MM.1S (cell line): ENCODE measurements around the gene CLCF1.

ENCODE experiments used
- DNase-seq: peaks from one replicate; pipeline ENCODE4 v3.0.0-alpha.2; 2015
- H2AFZ ChIP-seq: fragments of 300-600 bp; sonication (generic); 2 replicates; pipeline ENCODE4 v1.6.0; 2016; ENCODE audit warnings: antibody characterized with exemption, low read length
- H3F3A ChIP-seq: fragments of 300-600 bp; sonication (generic); 2 replicates; pipeline ENCODE4 v1.6.1; 2016; ENCODE audit warnings: mild to moderate bottlenecking, antibody characterized with exemption, low read length, moderate library complexity, mixed read lengths; ENCODE audit not compliant: insufficient read depth
- H3K27ac ChIP-seq: fragments of 300-600 bp; sonication (generic); 2 replicates; pipeline ENCODE4 v1.5.1; 2016; ENCODE audit warnings: mild to moderate bottlenecking, low read length
- H3K27me3 ChIP-seq: fragments of 300-600 bp; sonication (generic); replicated peaks from 2 replicates; pipeline ENCODE4 v1.6.0; 2016; ENCODE audit warnings: low read length; ENCODE audit not compliant: insufficient read depth
- H3K36me3 ChIP-seq: fragments of 300-600 bp; sonication (generic); replicated peaks from 2 replicates; pipeline ENCODE4 v1.6.1; 2016; ENCODE audit warnings: mild to moderate bottlenecking, low read length, mixed read lengths; ENCODE audit not compliant: insufficient read depth
- H3K4me1 ChIP-seq: fragments of 300-600 bp; sonication (generic); 2 replicates; pipeline ENCODE4 v1.6.1; 2016; ENCODE audit warnings: low read length, mixed read lengths
- H3K4me2 ChIP-seq: fragments of 300-600 bp; sonication (generic); 2 replicates; pipeline ENCODE4 v1.6.0; 2016; ENCODE audit warnings: low read depth, low read length
- H3K4me3 ChIP-seq: fragments of 300-600 bp; sonication (generic); 2 replicates; pipeline ENCODE4 v1.5.1; 2016; ENCODE audit warnings: low read length, mixed read lengths
- H3K79me2 ChIP-seq: fragments of 300-600 bp; sonication (generic); 2 replicates; pipeline ENCODE4 v1.6.1; 2016; ENCODE audit warnings: mixed run types, low read length, mixed read lengths
- H3K9ac ChIP-seq: fragments of 300-600 bp; sonication (generic); 2 replicates; pipeline ENCODE4 v1.6.1; 2016; ENCODE audit warnings: low read length, mixed read lengths
- H3K9me2 ChIP-seq: fragments of 300-600 bp; sonication (generic); replicated peaks from 2 replicates; pipeline ENCODE4 v1.6.1; 2016; ENCODE audit warnings: mild to moderate bottlenecking, low read length, mixed read lengths; ENCODE audit not compliant: insufficient read depth
- H3K9me3 ChIP-seq: fragments of 300-600 bp; sonication (generic); replicated peaks from 2 replicates; pipeline ENCODE4 v1.6.1; 2016; ENCODE audit warnings: mild to moderate bottlenecking, low read length, mixed read lengths; ENCODE audit not compliant: insufficient read depth
- H4K20me1 ChIP-seq: fragments of 300-600 bp; sonication (generic); 2 replicates; pipeline ENCODE4 v1.6.1; 2016; ENCODE audit warnings: mild to moderate bottlenecking, low read length, moderate library complexity, mixed read lengths; ENCODE audit not compliant: insufficient read depth
- EZH2 ChIP-seq: fragments of 300-600 bp; sonication (generic); optimal IDR thresholded peaks from 2 replicates; pipeline ENCODE3; 2017; ENCODE audit warnings: low read depth, mild to moderate bottlenecking, antibody characterized with exemption, low read length, mixed read lengths
- EZH2phosphoT487 ChIP-seq: fragments of 300-600 bp; sonication (generic); IDR thresholded peaks from 2 replicates; pipeline ENCODE4 v1.6.1; 2018; ENCODE audit warnings: antibody characterized with exemption, low read length
- TF ChIP-seq, protein P1 (sequence below): fragments of 300-600 bp; sonication (generic); IDR thresholded peaks from 2 replicates; pipeline ENCODE4 v1.5.1; 2016; ENCODE audit warnings: antibody characterized with exemption, low read length, mixed read lengths

The CLCF1 gene

DNA sequence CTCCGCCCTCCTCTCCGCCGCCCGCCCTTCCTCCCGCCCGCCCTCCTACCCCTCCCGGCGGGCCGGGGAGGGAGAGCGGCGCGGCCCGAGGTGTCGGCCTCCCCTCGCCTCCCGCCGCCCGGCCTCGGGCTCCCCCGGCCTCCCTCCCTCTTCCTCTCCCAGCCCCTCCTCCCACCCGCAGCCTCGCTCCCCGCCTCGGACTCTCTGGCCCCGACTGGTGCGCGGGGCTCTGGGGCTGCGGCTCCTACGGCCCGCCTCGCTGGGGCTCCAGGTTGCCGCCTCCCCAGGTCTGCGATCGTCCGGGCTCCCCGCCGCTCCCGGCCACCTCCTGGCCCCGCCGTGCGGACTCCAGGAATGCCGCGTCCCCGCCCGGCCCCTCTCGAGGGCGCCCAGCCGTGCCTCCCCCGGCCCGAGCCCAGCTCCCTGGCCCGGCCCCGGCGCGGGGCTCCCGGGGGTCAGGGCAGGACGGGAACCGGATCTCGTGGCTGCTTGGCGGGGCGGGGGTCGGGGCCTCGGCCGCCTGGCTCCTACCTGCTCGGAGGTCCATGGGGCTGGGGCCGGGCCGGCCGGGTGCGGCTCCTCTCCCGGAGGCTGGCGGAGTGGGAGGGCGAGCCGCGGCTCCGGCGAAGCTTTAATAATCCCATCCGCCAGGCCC lies at the start of gene CLCF1:
CLCF1 (minus strand) TSS at position 606 of the 655 bp plus-strand sequence; CDS start at position 547, 59 bp downstream.
- H3K27ac ChIP-seq, result peak within 1 kb of the TSS; percentile 34; the same call in 1 of the 2 replicates
- TF ChIP-seq EZH2phosphoT487 (no peak), EZH2 (no peak)
- TF ChIP-seq, protein P1, sequence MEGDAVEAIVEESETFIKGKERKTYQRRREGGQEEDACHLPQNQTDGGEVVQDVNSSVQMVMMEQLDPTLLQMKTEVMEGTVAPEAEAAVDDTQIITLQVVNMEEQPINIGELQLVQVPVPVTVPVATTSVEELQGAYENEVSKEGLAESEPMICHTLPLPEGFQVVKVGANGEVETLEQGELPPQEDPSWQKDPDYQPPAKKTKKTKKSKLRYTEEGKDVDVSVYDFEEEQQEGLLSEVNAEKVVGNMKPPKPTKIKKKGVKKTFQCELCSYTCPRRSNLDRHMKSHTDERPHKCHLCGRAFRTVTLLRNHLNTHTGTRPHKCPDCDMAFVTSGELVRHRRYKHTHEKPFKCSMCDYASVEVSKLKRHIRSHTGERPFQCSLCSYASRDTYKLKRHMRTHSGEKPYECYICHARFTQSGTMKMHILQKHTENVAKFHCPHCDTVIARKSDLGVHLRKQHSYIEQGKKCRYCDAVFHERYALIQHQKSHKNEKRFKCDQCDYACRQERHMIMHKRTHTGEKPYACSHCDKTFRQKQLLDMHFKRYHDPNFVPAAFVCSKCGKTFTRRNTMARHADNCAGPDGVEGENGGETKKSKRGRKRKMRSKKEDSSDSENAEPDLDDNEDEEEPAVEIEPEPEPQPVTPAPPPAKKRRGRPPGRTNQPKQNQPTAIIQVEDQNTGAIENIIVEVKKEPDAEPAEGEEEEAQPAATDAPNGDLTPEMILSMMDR, result no peak
- H3F3A ChIP-seq, result peaks cover 9% of the 10 kb centered on the region; the same call in 1 of the 2 replicates
- H3K27me3 ChIP-seq, result peaks cover 24% of the 10 kb centered on the region
- no peaks in the 10 kb centered on the region for H3K36me3 ChIP-seq
- H3K4me1 ChIP-seq, result peaks cover 4% of the 10 kb centered on the region; the same call in 1 of the 2 replicates
- peak within 1 kb of the TSS; percentile 81 for H3K4me2 ChIP-seq
- H4K20me1 ChIP-seq, result no peaks in the 10 kb centered on the region
- peak; percentile 73 for DNase-seq
- H3K4me3 ChIP-seq, result peak within 1 kb of the TSS; percentile 66
- H3K9me3 ChIP-seq, result no peaks in the 10 kb centered on the region
- H2AFZ ChIP-seq, result peak within 1 kb of the TSS; percentile 44
- peak within 1 kb of the TSS; percentile 64 for H3K9ac ChIP-seq
- H3K9me2 ChIP-seq, result no peaks in the 10 kb centered on the region
- H3K79me2 ChIP-seq, result no peaks in the 10 kb centered on the region

DNA sequence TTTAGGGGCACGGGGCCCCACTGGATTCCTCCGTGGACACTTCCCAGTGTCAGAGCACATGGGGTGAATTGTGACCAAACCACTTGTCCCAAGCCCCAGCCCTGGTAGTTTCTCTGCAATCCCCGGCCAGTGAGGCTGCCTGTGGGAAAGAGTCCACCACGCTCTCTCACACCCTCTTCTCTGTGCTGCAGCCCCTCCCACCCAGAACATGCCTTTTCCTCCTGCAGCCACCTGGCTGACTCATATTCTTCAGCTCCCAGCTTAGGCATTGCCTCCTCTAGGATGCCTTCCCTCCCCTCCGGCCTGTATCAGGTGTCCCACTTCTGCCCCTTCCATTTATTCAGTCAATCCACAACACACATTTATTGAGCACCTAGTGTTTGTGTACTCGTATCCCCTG lies 49.5 kb upstream of the CLCF1 start:
- Histone ChIP-seq H3K4me3 (no peak overlapping the region), H3K4me1 (peaks cover 17% of the 10 kb centered on the region; the same call in 1 of the 2 replicates), H3K9ac (no peak overlapping the region), H3K27me3 (no peaks in the 10 kb centered on the region), H3K9me2 (no peaks in the 10 kb centered on the region), H2AFZ (no peak overlapping the region), H4K20me1 (no peaks in the 10 kb centered on the region), H3K27ac (no peak overlapping the region), H3K79me2 (no peaks in the 10 kb centered on the region), H3F3A (peaks cover 3% of the 10 kb centered on the region; the same call in 1 of the 2 replicates), H3K9me3 (no peaks in the 10 kb centered on the region), H3K4me2 (no peak overlapping the region), H3K36me3 (no peaks in the 10 kb centered on the region)
- TF ChIP-seq, protein P1, result no peak
- no peak for TF ChIP-seq EZH2
- no peak for DNase-seq

DNA sequence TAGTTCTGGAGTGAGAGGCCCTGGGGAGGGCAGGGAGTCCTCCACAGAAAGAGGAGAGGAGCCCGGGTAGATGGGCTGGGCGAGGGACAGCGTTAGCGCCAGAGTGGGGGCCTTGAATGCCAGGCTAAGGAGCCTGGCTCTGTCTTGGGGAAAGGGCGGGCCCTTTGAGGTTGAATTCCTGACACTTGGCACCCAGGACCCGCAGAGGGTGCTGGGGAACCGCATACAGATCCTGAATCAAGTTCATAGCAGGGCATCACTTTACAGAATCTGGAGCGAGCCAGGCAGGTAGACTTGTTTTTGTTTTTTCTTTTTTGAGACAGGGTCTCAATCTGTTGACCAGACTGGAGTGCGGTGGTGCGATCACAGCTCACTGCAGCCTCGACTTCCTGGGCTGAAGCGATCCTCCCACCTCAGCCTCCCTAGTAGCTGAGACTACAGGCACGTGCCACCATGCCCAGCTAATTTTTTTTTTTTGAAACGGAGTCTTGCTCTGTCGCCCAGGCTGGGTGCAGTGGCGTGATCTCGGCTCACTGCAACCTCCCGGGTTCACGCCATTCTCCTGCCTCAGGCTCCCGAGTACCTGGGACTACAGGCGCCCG lies 48.1 kb upstream of the CLCF1 start:
- TF ChIP-seq EZH2 (no peak), EZH2phosphoT487 (no peak)
- TF ChIP-seq, protein P1, result no peak
- peak overlapping the region; percentile 28; the same call in 1 of the 2 replicates for H3K9ac ChIP-seq
- no peak for DNase-seq
- H2AFZ ChIP-seq, result peak overlapping the region; percentile 93
- no peaks in the 10 kb centered on the region for H3K36me3 ChIP-seq
- H3F3A ChIP-seq, result no peaks in the 10 kb centered on the region
- H3K79me2 ChIP-seq, result no peaks in the 10 kb centered on the region
- no peak overlapping the region for H3K27ac ChIP-seq
- H3K27me3 ChIP-seq, result no peaks in the 10 kb centered on the region
- H3K9me2 ChIP-seq, result no peaks in the 10 kb centered on the region
- peak overlapping the region; percentile 99; the same call in 1 of the 2 replicates for H3K4me2 ChIP-seq
- peaks cover 17% of the 10 kb centered on the region; the same call in 1 of the 2 replicates for H3K4me1 ChIP-seq
- peak overlapping the region; percentile 61 for H3K4me3 ChIP-seq
- no peaks in the 10 kb centered on the region for H4K20me1 ChIP-seq
- H3K9me3 ChIP-seq, result no peaks in the 10 kb centered on the region
